Subcutaneous adipose tissue (tissue), 4 donors: Measurements from ENCODE around the gene PHF21B. TPM values are rescaled to one million over a fixed set of nuclear protein-coding genes. Genes with fewer than 3 reads are reported as not detected.

ENCODE experiments used
- total RNA-seq, 4 donors: library from RNA; depleted of rRNA; stranded (reverse); fragments of >200 nt; gene quantifications; one replicate each; pipeline ENCODE4 v1.1.0, GENCODE V29; 2016
- TF ChIP-seq, protein P1 (sequence below): fragments of 450-650 bp; IDR thresholded peaks from one replicate; pipeline ENCODE4 v1.5.1; 2016; ENCODE audit warnings: low read depth, mild to moderate bottlenecking, control low read depth, antibody characterized with exemption, moderate library complexity

Gene PHF21B
- total RNA-seq, 4 donors from 2014 or later = 0.16 TPM; not detected in 3

DNA sequence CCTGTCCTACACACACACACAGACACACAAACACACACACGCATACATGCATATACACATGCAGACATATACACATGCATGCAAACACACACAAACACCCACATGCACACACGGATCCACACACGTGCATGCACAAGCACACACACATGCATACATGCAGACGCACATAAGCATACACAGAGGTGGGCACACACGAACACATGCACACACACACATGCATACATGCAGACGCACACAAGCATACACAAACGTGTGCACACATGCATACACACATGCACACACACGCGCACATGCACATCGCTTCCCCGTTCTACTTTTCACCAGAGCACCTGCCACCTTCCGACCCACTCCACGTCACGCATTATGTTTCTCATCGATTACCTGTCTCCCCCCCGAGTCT is 13.2 kb downstream of the PHF21B start:
- TF ChIP-seq, protein P1, sequence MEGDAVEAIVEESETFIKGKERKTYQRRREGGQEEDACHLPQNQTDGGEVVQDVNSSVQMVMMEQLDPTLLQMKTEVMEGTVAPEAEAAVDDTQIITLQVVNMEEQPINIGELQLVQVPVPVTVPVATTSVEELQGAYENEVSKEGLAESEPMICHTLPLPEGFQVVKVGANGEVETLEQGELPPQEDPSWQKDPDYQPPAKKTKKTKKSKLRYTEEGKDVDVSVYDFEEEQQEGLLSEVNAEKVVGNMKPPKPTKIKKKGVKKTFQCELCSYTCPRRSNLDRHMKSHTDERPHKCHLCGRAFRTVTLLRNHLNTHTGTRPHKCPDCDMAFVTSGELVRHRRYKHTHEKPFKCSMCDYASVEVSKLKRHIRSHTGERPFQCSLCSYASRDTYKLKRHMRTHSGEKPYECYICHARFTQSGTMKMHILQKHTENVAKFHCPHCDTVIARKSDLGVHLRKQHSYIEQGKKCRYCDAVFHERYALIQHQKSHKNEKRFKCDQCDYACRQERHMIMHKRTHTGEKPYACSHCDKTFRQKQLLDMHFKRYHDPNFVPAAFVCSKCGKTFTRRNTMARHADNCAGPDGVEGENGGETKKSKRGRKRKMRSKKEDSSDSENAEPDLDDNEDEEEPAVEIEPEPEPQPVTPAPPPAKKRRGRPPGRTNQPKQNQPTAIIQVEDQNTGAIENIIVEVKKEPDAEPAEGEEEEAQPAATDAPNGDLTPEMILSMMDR = no peak

DNA sequence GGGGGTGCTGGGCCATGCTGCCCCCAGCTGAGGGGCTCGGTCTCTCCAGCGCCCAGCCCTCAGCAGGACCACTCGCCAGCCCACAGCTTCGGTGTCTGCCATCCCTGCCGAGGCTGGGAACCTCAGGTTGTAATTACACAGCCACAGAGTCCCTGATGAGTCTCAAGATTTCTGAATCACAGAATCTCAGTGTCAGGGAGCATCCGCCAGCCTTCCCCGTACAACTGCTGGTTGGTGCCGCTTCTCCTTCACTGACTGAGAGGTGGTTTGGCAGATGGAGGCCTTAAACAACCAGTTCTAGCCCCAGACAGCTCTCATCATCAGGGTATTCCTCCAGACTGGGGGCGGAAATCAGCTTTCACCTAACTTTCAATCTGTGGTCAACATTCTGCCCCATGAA is 13.7 kb downstream of the PHF21B start:
- TF ChIP-seq, protein P1 = no peak

DNA sequence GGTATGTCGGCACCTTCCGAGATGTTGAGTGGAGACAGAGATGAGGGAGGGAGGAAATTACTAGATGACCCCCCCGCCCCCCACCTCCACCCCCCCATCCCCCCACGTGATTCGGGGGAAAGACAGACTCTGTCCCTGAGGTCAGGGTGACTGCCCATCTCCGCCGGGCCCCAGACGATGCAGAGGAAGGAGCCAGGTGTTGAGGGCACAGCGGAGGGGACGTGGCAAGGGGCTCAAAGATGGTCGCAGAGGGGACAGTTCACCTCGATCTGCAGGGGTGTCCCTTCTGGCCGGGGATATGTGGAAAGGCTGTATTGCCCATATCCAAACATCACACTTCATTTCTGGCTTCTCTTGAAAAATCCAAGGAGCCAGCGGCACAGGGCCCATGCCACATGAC is 14.1 kb downstream of the PHF21B start:
- TF ChIP-seq, protein P1 = no peak

DNA sequence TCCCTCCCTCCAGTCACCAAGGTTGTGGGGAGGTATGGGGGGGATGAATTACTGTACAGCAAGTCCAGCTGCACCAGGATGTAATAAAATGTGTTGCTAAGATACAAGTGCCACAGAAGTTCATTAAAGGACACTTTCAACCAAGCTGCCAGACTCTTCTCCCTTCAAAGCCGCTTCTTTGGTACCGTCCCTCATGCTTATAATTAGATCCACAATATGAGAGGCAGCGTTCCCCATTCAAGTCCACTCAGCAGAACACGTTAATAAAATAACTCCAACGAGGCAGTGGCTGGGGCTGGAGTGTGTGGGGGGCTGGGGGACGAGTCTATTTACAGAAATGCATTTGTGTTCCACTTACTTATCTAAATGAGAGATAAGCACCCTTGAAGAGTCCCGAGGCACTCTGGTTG is 14.7 kb downstream of the PHF21B start:
- TF ChIP-seq, protein P1 = no peak

DNA sequence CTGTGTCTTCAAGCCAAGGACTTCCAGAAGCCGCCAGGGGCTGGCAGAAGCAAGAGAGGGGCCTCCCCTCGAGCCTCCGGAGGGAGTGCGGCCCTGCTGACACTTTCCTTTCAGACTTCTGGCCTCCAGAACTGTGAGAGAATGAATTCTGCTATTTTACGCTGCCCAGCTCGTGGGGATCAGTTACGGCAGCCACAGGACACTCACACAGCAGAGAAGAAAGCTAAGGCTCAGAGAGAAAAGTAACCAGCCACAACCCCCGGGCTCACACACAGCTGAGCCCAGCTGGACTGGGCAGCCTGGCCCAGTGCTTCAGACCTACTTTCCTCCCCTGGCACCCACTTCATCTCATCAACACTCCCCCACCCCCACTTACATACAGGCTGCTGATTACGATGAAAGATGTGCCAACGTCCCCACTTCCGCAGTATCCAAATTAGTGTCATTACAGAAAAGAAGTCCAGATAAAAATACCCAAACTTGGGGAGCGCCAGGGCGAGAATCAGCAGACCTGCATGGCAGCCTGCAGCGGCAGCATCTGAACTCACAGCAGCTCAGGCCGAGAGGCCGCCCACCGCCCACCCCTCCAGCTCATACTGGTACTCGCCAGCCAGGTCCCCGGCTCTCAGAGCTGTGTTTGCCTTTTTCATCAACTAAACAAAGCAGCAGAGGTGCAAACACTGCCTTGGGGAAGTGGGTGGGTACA is 15.3 kb downstream of the PHF21B start:
- TF ChIP-seq, protein P1 = no peak

DNA sequence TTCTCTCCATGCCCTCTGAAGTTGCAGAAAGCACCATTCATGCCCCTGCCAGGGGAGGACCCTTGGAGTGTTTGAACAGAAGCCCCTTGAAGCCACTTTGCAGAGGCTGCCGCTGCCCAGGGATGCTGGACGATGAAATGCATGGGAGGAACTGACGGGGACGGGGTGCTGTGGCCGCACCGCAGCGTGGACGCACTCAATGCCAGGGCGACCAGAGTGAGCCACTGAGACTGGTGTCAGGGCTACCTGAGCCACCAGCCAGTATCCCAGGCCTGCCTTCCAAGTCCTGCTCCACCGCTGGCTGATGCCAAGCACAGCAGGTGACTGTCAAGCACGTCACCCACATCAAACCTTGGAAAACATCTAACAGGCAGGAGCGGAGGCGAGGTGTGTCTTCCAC is 17.6 kb downstream of the PHF21B start:
- TF ChIP-seq, protein P1 = no peak

DNA sequence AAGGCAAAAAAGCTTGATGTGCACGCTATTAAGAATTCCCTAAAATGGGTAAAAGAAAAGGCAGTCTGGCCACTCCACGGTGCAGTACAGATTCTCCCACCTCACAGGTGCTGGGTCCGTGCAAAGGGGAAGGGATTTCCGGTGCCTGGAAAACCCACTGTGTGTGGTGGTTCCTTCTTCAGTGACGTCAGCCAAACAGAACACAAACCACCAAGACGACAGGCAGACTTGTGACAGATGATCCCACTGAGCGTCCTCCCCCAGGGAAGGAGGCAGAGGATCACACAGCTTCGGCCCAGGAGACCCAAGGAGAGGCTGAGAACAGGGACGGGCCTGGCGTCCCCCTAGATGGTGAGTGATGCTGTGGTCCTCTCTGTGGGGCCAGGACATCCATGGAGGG is 18.6 kb downstream of the PHF21B start:
- TF ChIP-seq, protein P1 = no peak
